Measurements from ENCODE around the gene RPL4. TPM values are rescaled to one million over a fixed set of nuclear protein-coding genes. Genes with fewer than 3 reads are reported as not detected.
A peak's percentile ranks its signal among the peaks of the same experiment; 100 is the strongest.

Gene RPL4
- total and polyA plus RNA-seq, 9 of the 15 experiments (the other 6 are each of a cell fraction or from before 2014, with no cell fraction given): 2,055 to 7,760 (median 5,069) TPM

- WGBS (ENCODE audit: insufficient coverage, low coverage, missing lambda C conversion rate): 100% methylated on average over 1 of the region's 1 CpG
- H3K27ac ChIP-seq (ENCODE audit: extremely low read depth, low read depth, low read length): no peak overlapping the region
- no peaks in the 10 kb centered on the region for H3K9me3 ChIP-seq (replicated peaks; ENCODE audit: control insufficient read depth, insufficient read depth, low read depth, low read length)
- H2AFZ ChIP-seq (ENCODE audit: low read depth, low read length): no peak overlapping the region
- FAIRE-seq (no peak), DNase-seq (ENCODE audit: extremely low read depth in 1 of 4, low spot score in 3 of 4) (no peak), ATAC-seq (no peak)
- peaks cover 45% of the 10 kb centered on the region for H3K36me3 ChIP-seq (ENCODE audit: control insufficient read depth, insufficient read depth, low read length)
- no peaks in the 10 kb centered on the region for H3K79me2 ChIP-seq (ENCODE audit: control insufficient read depth, insufficient read depth, low read length)
- in situ Hi-C loops (cut with MboI) (no loop called here), intact Hi-C loops (cut with micrococcal nuclease) (no loop called here)
- no peaks in the 10 kb centered on the region for H4K20me1 ChIP-seq (replicated peaks; ENCODE audit: control insufficient read depth, insufficient read depth, low read length)
- no peaks in the 10 kb centered on the region for H3K27me3 ChIP-seq (ENCODE audit: control insufficient read depth in 2 of 2, insufficient read depth in 2 of 2, low read length in 2 of 2)
- H3K4me2 ChIP-seq (ENCODE audit: insufficient read depth, low read length): no peak overlapping the region
- ChIA-PET CTCF (ENCODE audit: low intra/inter-chr PET ratio) (no interaction called here), POLR2A (no interaction called here)
- H3K4me3 ChIP-seq: no peak overlapping the region
- no peaks in the 10 kb centered on the region for H3K9me1 ChIP-seq (ENCODE audit: control insufficient read depth, insufficient read depth, low read length)
- BruUV-seq (replicated peaks): no TSS peak
- no peak overlapping the region for H3K9ac ChIP-seq (ENCODE audit: insufficient read depth in 1 of 2, low read depth in 2 of 2, low read length in 2 of 2)
- no peaks in the 10 kb centered on the region for H3K4me1 ChIP-seq (replicated peaks in 1 of 2; ENCODE audit: control insufficient read depth in 2 of 2, insufficient read depth in 2 of 2, low read length in 2 of 2)
- TF ChIP-seq FOSL1 (tag; conservative IDR thresholded peaks at IDR 0.05) (no peak), BRD9 (IDR thresholded peaks at IDR 0.05; ENCODE audit: low read depth, partially characterized antibody) (no peak), CEBPZ (IDR thresholded peaks at IDR 0.05; ENCODE audit: borderline replicate concordance, low read depth, low read length) (no peak), MAFK (IDR thresholded peaks at IDR 0.05; ENCODE audit: low read length) (peak; percentile 84), TCF7 (IDR thresholded peaks at IDR 0.05; ENCODE audit: borderline replicate concordance) (no peak), MAFG (tag; conservative IDR thresholded peaks at IDR 0.05) (peak; percentile 84), ZNF436 (CRISPR knock-in tag; IDR thresholded peaks at IDR 0.05) (no peak), KAT2B (IDR thresholded peaks at IDR 0.05; ENCODE audit: low read depth, low read length) (no peak), FOXJ2 (tag; IDR thresholded peaks at IDR 0.05) (no peak), FOXO4 (CRISPR knock-in tag; IDR thresholded peaks at IDR 0.05) (no peak), HES1 (IDR thresholded peaks at IDR 0.05; ENCODE audit: low read depth) (no peak), MCM7 (IDR thresholded peaks at IDR 0.05) (no peak), ZNF778 (CRISPR knock-in tag; IDR thresholded peaks at IDR 0.05) (no peak), HNRNPH1 (optimal IDR thresholded peaks at IDR 0.05; ENCODE audit: low read depth, low read length) (no peak), TOE1 (IDR thresholded peaks at IDR 0.05; ENCODE audit: borderline replicate concordance) (no peak), TOE1 (CRISPR knock-in tag; IDR thresholded peaks at IDR 0.05; ENCODE audit: borderline replicate concordance, low read depth) (no peak), SMARCE1 (IDR thresholded peaks at IDR 0.05) (no peak), RFX1 (IDR thresholded peaks at IDR 0.05) (no peak), ZNF57 (CRISPR knock-in tag; IDR thresholded peaks at IDR 0.05) (no peak), SPI1 (IDR thresholded peaks at IDR 0.05; ENCODE audit: borderline replicate concordance, low read depth, low read length) (no peak), MAFF (IDR thresholded peaks at IDR 0.05; ENCODE audit: low read length) (peak; percentile 89)
Measured at GRCh38 chr15:66545255-66545654, 40.6 kb upstream of the RPL4 start.
